ENCODE results near the gene CLRN2. TPM values are rescaled to one million over a fixed set of nuclear protein-coding genes. Genes with fewer than 3 reads are reported as not detected.
A peak's percentile ranks its signal among the peaks of the same experiment; 100 is the strongest.

Gene CLRN2
- total and polyA plus RNA-seq, 2 donors from 2014 or later: not detected

GRCh38 chr4:17489123-17489522 is 25.8 kb upstream of the CLRN2 start:
- no peak for DNase-seq
- Histone ChIP-seq H3K27ac (ENCODE audit: low read depth in 2 of 2, low read length in 2 of 2) (no peak overlapping the region), H3K4me1 (ENCODE audit: control insufficient read depth in 2 of 3, insufficient read depth in 2 of 3, low read depth in 1 of 3, low read length in 3 of 3) (peaks cover 0 to 12% (median 6%) of the 10 kb centered on the region in 3 donors), H3K9me3 (ENCODE audit: control insufficient read depth in 2 of 3, insufficient read depth in 1 of 3, low read length in 3 of 3) (no peaks in the 10 kb centered on the region), H3K4me3 (ENCODE audit: low read length in 3 of 3) (no peak overlapping the region), H3K36me3 (ENCODE audit: control insufficient read depth in 2 of 3, insufficient read depth in 3 of 3, low read length in 3 of 3) (peaks cover 3 to 41% (median 21%) of the 10 kb centered on the region in 3 donors), H3K27me3 (ENCODE audit: control insufficient read depth, insufficient read depth, low read length) (no peaks in the 10 kb centered on the region), H3K9ac (ENCODE audit: low read length in 3 of 3) (no peak overlapping the region)
- FAIRE-seq: no peak
- TF ChIP-seq CTCF (IDR thresholded peaks at IDR 0.05; ENCODE audit: borderline replicate concordance, extremely low read depth, insufficient read depth): no peak
- intact Hi-C loops (cut with DNase I): no loop called here

- Histone ChIP-seq H3K9ac (ENCODE audit: low read length in 3 of 3) (no peak overlapping the region), H3K4me3 (ENCODE audit: low read length in 3 of 3) (no peak overlapping the region), H3K36me3 (ENCODE audit: control insufficient read depth in 2 of 3, insufficient read depth in 3 of 3, low read length in 3 of 3) (peaks cover 3 to 38% (median 21%) of the 10 kb centered on the region in 3 donors), H3K27ac (ENCODE audit: low read depth in 2 of 2, low read length in 2 of 2) (no peak overlapping the region), H3K9me3 (ENCODE audit: control insufficient read depth in 2 of 3, insufficient read depth in 1 of 3, low read length in 3 of 3) (no peaks in the 10 kb centered on the region), H3K27me3 (ENCODE audit: control insufficient read depth, insufficient read depth, low read length) (no peaks in the 10 kb centered on the region), H3K4me1 (ENCODE audit: control insufficient read depth in 2 of 3, insufficient read depth in 2 of 3, low read depth in 1 of 3, low read length in 3 of 3) (peaks cover 0 to 12% (median 6%) of the 10 kb centered on the region in 3 donors)
- no peak for TF ChIP-seq CTCF (IDR thresholded peaks at IDR 0.05; ENCODE audit: borderline replicate concordance, extremely low read depth, insufficient read depth)
- FAIRE-seq (no peak), DNase-seq (no peak)
- intact Hi-C loops (cut with DNase I): no loop called here
Measured at GRCh38 chr4:17489721-17490120, 25.2 kb upstream of the CLRN2 start.

- Histone ChIP-seq H3K4me3 (ENCODE audit: low read length in 3 of 3) (no peak overlapping the region), H3K27ac (ENCODE audit: low read depth in 2 of 2, low read length in 2 of 2) (no peak overlapping the region), H3K9ac (ENCODE audit: low read length in 3 of 3) (no peak overlapping the region), H3K9me3 (ENCODE audit: control insufficient read depth in 2 of 3, insufficient read depth in 1 of 3, low read length in 3 of 3) (no peaks in the 10 kb centered on the region), H3K36me3 (ENCODE audit: control insufficient read depth in 2 of 3, insufficient read depth in 3 of 3, low read length in 3 of 3) (peaks cover 3 to 44% (median 27%) of the 10 kb centered on the region in 3 donors), H3K27me3 (ENCODE audit: control insufficient read depth, insufficient read depth, low read length) (no peaks in the 10 kb centered on the region), H3K4me1 (ENCODE audit: control insufficient read depth in 2 of 3, insufficient read depth in 2 of 3, low read depth in 1 of 3, low read length in 3 of 3) (peaks cover 0 to 12% (median 6%) of the 10 kb centered on the region in 3 donors)
- FAIRE-seq: no peak
- intact Hi-C loops (cut with DNase I): no loop called here
- peak in 1 of 5 donors; percentile 58 for DNase-seq
- TF ChIP-seq CTCF (IDR thresholded peaks at IDR 0.05; ENCODE audit: borderline replicate concordance, extremely low read depth, insufficient read depth): no peak
Measured at GRCh38 chr4:17490575-17491059, 24.3 kb upstream of the CLRN2 start.

GRCh38 chr4:17491196-17491595 is 23.8 kb upstream of the CLRN2 start:
- intact Hi-C loops (cut with DNase I): no loop called here
- TF ChIP-seq CTCF (IDR thresholded peaks at IDR 0.05; ENCODE audit: borderline replicate concordance, extremely low read depth, insufficient read depth): no peak
- no peak for DNase-seq
- FAIRE-seq: no peak
- Histone ChIP-seq H3K4me1 (ENCODE audit: control insufficient read depth in 2 of 3, insufficient read depth in 2 of 3, low read depth in 1 of 3, low read length in 3 of 3) (peaks cover 0 to 12% (median 6%) of the 10 kb centered on the region in 3 donors), H3K36me3 (ENCODE audit: control insufficient read depth in 2 of 3, insufficient read depth in 3 of 3, low read length in 3 of 3) (peaks cover 3 to 41% (median 25%) of the 10 kb centered on the region in 3 donors), H3K4me3 (ENCODE audit: low read length in 3 of 3) (no peak overlapping the region), H3K27ac (ENCODE audit: low read depth in 2 of 2, low read length in 2 of 2) (no peak overlapping the region), H3K9ac (ENCODE audit: low read length in 3 of 3) (no peak overlapping the region), H3K27me3 (ENCODE audit: control insufficient read depth, insufficient read depth, low read length) (no peaks in the 10 kb centered on the region), H3K9me3 (ENCODE audit: control insufficient read depth in 2 of 3, insufficient read depth in 1 of 3, low read length in 3 of 3) (no peaks in the 10 kb centered on the region)
